Nucleus accumbens (tissue), 56 donors: ENCODE data around the gene HAL.

Source experiments
- DNase-seq, 56 donors: peaks; one replicate each; lab custom pipeline; 2025; lab: John Stamatoyannopoulos, UW

HAL gene

GRCh38 chr12:96015672-96016071 is 19.5 kb upstream of the HAL start:
- DNase-seq, result peak in 1 of 56 donors; percentile 6

GRCh38 chr12:96014943-96015599 is 18.9 kb upstream of the HAL start:
- DNase-seq, result no peak

GRCh38 chr12:96007729-96008128 is 11.6 kb upstream of the HAL start:
- DNase-seq, result no peak

GRCh38 chr12:96006727-96007126 is 10.6 kb upstream of the HAL start:
- no peak for DNase-seq

GRCh38 chr12:96000858-96001257 is 4.7 kb upstream of the HAL start:
- no peak for DNase-seq

GRCh38 chr12:95999484-95999883 is 3.3 kb upstream of the HAL start:
- no peak for DNase-seq

- DNase-seq, result peak in 34 of 56 donors; percentile 1 to 59 (median 10)
Observed at GRCh38 chr12:95998611-95999286, 2.6 kb upstream of the HAL start.

- no peak for DNase-seq
Observed at GRCh38 chr12:95997911-95998510, 1.9 kb upstream of the HAL start.

GRCh38 chr12:95997276-95997675 is 1.1 kb upstream of the HAL start:
- DNase-seq, result no peak

- no peak for DNase-seq
Observed at GRCh38 chr12:95995238-95996031, 709 bp downstream of the HAL start.

- DNase-seq, result no peak
Observed at GRCh38 chr12:95994476-95994875, 1.7 kb downstream of the HAL start.

- no peak for DNase-seq
Observed at GRCh38 chr12:95993907-95994306, 2.2 kb downstream of the HAL start.

GRCh38 chr12:95990136-95990535 is 6.0 kb downstream of the HAL start:
- no peak for DNase-seq

- DNase-seq, result no peak
Observed at GRCh38 chr12:95989504-95990123, 6.5 kb downstream of the HAL start.

GRCh38 chr12:95988506-95989275 is 7.5 kb downstream of the HAL start:
- no peak for DNase-seq

GRCh38 chr12:95986635-95987570 is 9.2 kb downstream of the HAL start:
- no peak for DNase-seq

GRCh38 chr12:95984682-95985081 is 11.5 kb downstream of the HAL start:
- DNase-seq, result no peak

GRCh38 chr12:95982602-95983001 is 13.5 kb downstream of the HAL start:
- DNase-seq, result no peak

- no peak for DNase-seq
Observed at GRCh38 chr12:95980437-95980836, 15.7 kb downstream of the HAL start.
